Effector CD4-positive, alpha-beta T cell (primary cell): ENCODE measurements around the gene AP3B1.

Source experiments
- DNase-seq: peaks from one replicate; pipeline ENCODE4 v3.0.0-alpha.2; 2020

The AP3B1 gene

DNA sequence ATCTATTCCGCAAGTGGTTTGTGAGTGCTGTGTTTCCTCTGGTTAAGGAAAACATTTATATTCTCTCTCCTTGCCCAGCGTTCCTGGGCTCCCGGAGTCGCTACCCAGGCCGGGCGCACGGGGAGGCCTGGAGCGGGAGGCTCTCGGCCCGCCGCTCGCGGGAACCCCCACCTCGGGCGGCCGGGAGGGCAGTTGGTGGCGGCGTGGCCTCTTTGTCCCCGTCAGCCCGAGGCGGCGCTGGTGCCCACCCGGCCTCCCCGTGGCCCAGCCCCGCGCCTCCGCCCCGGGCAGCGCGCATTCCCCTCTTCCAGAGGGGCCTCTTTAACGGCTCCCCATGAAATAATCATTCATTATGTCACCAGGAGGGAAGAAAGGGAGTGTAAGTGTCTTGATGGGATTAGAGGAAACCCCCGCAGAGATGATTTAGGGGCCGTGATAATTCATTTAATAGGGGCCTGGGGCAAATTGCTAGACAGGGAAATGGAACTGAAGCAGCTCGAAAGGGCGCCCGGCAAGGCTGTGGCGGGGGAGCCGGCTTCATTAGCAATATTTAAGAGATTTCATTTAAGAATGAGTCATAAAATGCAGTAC is 336.5 kb downstream of the AP3B1 start:
- DNase-seq, result no peak

DNA sequence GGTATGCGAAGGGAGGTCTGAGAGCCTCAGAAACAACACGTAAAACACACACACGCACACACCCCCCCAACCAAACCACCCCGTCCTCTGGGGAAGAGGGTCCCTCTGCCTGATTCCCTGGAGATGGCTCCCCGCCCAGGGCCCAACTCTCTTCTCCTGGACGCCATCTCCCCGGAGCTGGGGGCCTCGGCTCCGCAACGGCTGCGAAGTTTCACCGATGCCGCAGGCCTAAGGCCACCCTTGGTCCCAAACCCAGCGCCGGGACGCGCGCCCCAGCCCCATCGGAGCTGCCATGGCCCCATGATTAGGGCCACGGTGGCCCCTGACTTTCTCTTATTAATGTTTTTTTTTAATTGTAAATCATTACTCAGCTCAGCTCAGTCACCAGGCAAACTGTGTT is 337.0 kb downstream of the AP3B1 start:
- no peak for DNase-seq

DNA sequence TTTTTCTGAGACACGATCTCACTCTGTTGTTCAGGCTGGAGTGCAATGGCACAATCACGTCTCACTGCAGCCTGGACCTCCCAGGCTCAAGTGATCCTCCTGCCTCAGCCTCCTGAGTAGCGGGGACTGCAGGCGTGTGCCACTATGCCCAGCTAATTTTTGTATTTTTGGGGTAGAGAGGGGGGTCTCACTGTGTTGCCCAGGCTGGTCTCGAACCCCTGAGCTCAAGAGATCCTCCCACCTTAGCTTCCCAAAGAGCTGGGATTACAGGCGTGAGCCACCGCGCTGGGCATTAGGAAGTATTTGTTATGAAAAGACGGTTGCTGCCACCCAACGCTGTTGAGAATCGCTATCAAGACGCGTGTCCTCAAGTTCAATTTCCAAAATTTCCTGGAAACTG is 337.4 kb downstream of the AP3B1 start:
- no peak for DNase-seq

DNA sequence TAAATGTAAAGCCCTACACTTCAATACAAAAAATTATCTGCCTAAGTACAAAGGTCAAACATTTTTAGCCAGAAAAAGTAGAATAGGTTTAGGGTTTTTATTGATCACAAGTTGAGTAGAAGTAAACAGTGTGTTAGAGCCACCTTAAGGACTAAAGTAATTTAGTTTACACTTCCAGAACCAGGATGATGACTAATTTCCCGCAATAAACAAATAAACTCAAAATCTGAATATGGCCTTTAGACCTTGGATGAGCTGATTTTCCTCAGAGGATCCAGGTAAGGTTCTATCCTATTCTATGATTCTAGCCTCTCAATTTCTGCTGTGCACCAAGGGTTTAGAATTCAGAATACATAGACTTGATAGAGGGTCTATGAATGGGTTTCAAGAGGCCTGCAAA is 338.9 kb downstream of the AP3B1 start:
- DNase-seq, result no peak

GRCh38 chr5:77953374-77953773 is 341.1 kb downstream of the AP3B1 start:
- no peak for DNase-seq

- no peak for DNase-seq
These were observed 341.8 kb downstream of the AP3B1 start for GRCh38 chr5:77952636-77953212.
